Raji (cell line): ENCODE data around the gene THADA.

ENCODE experiments used
- POLR2A ChIP-seq: IDR thresholded peaks from 2 replicates; pipeline ENCODE4 v1.6.1; 2011; ENCODE audit warnings: low read depth, low read length, control low read depth; ENCODE audit not compliant: insufficient read depth

The THADA gene

DNA sequence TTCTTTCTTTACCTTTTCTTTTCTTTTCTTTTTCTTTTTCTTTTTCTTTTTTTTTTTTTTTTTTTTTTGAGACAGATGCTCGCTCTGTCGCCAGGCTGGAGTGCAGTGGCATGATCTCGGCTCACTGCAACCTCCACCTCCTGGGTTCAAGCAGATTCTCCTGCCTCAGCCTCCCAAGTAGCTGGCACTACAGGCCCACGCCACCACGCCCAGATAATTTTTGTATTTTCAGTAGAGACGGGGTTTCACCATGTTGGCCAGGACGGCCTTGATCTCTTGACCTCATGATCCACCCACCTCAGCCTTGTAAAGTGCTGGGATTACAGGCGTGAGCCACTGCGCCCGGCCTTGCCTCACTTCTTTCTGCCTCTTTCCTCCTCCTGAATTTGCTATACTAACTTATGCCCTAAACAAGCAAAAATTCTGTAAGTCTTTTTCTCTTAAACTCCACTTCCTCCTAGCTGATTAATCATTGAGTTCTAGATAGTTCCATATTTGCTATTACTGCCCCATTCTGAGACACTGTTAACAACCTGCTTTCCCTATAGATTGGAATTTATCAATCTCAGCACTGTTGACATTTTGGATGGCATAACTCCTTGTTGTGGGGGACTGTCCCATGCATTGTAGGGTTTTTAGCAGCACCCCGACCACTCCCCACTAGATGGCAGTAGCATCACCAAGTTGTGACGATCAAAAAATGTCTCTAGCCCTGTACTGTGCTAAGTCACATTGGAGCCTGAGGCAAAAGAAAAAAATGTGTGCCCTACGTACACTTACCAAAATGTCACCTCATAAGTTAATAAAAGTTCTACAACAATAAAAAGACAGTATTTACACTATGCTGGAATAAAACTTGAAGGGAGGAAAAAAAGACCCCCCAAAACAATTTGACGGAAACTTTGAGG is 16.4 kb upstream of the THADA start:
- no peak for TF ChIP-seq POLR2A

DNA sequence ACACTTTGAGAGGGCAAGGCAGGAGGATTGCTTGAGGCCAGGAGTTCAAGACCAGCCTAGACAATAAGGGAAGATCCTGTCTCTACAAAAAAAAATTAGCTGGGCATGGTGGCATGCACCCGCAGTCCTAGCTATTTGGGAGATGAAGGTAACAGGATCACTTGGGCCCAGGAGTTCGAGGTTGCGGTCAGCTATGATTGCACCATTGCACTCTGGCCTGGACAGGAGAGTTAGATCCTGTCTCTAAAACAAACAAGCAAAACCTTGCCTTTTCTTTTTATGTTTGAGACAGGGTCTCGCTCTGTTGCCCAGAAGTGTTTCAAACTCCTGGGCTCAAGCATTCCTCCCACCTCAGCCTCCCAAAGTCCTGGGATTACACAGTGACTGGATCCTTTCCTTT is 14.5 kb upstream of the THADA start:
- TF ChIP-seq POLR2A: no peak

GRCh38 chr2:43609290-43609918 is 13.6 kb upstream of the THADA start:
- TF ChIP-seq POLR2A: no peak

- no peak for TF ChIP-seq POLR2A
Measured at GRCh38 chr2:43605851-43606250, 10.0 kb upstream of the THADA start.

- TF ChIP-seq POLR2A: no peak
Measured at GRCh38 chr2:43605079-43605655, 9.3 kb upstream of the THADA start.

GRCh38 chr2:43604674-43605073 is 8.8 kb upstream of the THADA start:
- TF ChIP-seq POLR2A: no peak

GRCh38 chr2:43594875-43595274 is 963 bp downstream of the THADA start:
- TF ChIP-seq POLR2A: no peak

- TF ChIP-seq POLR2A: no peak
Measured at GRCh38 chr2:43593254-43593653, 2.6 kb downstream of the THADA start.

DNA sequence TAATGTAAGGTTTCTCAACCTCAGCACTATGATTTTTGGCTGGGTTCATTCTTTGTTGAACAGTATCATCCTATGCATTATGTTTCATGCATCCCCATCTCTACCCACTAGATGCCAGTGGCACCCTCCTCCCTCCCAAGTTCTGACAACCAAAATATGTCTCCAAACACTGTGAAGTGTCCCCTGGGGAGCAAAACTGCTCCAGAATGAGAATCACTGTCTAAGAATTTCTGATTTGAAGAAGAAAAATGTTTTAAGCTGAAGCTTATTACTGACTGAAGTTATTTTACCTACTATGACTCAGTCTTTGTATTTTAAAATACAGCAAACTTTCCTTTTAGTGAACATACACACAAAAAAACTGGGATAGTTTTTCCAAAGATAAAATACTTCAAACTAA is 3.4 kb downstream of the THADA start:
- no peak for TF ChIP-seq POLR2A

DNA sequence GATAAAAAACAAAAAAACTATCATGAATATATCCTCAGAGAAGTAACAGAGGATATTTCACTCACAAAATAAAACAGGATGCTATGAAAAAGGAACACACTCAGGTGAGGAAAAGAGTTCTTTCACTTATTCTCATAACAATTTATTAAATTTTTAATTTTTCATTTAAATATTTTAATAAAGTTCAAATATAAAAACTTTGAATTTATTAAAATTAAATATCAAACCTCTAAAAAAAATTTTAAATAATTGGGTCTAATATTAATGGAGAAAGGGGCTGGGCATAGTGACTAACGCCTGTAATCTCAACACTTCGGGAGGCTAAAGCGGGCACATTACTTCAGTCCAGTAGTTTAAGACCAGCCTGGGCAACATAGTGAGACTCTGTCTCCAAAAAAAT is 10.1 kb downstream of the THADA start:
- no peak for TF ChIP-seq POLR2A

GRCh38 chr2:43579275-43579981 is 16.4 kb downstream of the THADA start:
- TF ChIP-seq POLR2A: no peak

GRCh38 chr2:43576981-43577892 is 18.6 kb downstream of the THADA start:
- TF ChIP-seq POLR2A: no peak

DNA sequence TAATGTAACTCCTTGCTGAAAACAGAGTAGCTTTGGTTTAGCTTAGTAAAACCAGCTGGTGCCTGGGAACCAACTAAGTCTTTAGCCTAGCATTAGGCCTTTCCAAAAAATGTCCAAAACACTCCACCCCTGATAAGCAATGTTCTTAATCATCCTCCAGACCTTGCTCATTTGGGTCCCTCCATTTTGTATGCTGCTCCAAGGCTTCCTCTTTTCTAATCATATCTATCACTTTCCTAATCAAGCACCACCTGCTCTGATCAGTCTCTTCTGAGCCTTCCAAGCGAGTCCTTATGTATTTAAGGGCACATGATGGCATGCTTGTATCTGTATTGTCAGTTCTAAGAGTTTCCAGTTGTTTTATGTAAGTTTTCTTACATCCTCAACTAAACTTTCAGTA is 23.6 kb downstream of the THADA start:
- no peak for TF ChIP-seq POLR2A

DNA sequence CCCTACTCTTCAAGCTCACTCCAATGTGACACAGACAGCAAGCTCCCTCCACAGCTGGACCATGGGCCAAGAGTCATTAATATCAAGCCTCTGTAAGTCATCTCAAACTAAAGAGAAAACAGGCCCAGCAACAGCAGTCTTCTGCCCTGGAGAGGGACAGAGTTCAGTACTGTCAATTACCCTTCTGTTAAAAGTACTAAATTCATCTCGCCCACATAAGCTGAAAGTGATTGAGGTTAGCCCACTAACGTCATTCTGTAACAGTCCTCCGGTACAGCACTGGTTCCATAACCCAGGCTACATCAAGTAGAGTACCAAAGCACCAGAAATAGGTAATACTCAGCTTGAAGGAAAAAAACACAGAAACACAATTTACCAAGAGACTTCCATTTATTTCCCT is 25.9 kb downstream of the THADA start:
- no peak for TF ChIP-seq POLR2A
